Right lobe of liver (tissue), 6 donors: ENCODE data around the gene DENND2A. TPM values are rescaled to one million over a fixed set of nuclear protein-coding genes. Genes with fewer than 3 reads are reported as not detected.

Source experiments
- ATAC-seq, 4 donors: fragments of 200-7000 bp; cut with Tn5 transposase; one replicate each; pipeline ENCODE4 v1.9.1; 2020; ENCODE audit warnings: mild to moderate bottlenecking in 4 of 4, moderate library complexity in 4 of 4
- DNase-seq, 3 donors: peaks; one replicate each; pipeline ENCODE4 v3.0.0-alpha.2; 2020
- H3K27ac ChIP-seq, 3 donors: fragments of 200-600 bp; one replicate each; pipeline ENCODE4 v1.8.0; 2022
- H3K27me3 ChIP-seq, 2 donors: fragments of 200-600 bp; one replicate each; pipeline ENCODE4 v1.8.0; 2022
- H3K36me3 ChIP-seq, 4 donors: fragments of 200-600 bp; sonication (generic) in 1 of 4; one replicate each; pipeline versions ENCODE4 v1.5.1 to v1.8.0; 2017 to 2022; ENCODE audit warnings: control low read depth in 1 of 4
- H3K4me1 ChIP-seq, 4 donors: fragments of 200-600 bp; sonication (generic) in 1 of 4; one replicate each; pipeline versions ENCODE4 v1.5.1 to v1.8.0; 2017 to 2022; ENCODE audit warnings: control low read depth in 1 of 4
- H3K4me3 ChIP-seq, 3 donors: fragments of 200-600 bp; one replicate each; pipeline ENCODE4 v1.8.0; 2022
- H3K9me3 ChIP-seq, 4 donors: fragments of 200-600 bp; sonication (generic) in 1 of 4; one replicate each; pipeline versions ENCODE4 v1.5.1 to v1.8.0; 2017 to 2022; ENCODE audit warnings: control low read depth in 1 of 4
- POLR2A ChIP-seq: fragments of 450-650 bp; IDR thresholded peaks from one replicate; pipeline ENCODE4 v1.6.1; 2017; ENCODE audit warnings: antibody characterized with exemption, mild to moderate bottlenecking
- WGBS: methylation state at CpG from one replicate; pipeline ENCODE4 v1.1.6; 2018; ENCODE audit warnings: low coverage, low lambda C conversion rate; ENCODE audit not compliant: insufficient coverage; ENCODE audit errors: missing lambda C conversion rate; 5-methylcytosine and 5-hydroxymethylcytosine counted together
- intact Hi-C, 2 donors: fragments of 100-400 bp; cut with DNase I; formaldehyde crosslinking; loops; one replicate each; pipeline versions ENCODE4 v1.11.2 to v1.14.1; 2022
- total RNA-seq, 6 experiments: library from RNA; depleted of rRNA in 2 of 6; stranded (reverse); fragments of >200 nt in 2 of 6; fragmentation: NEBNext Ultra II Directional in 3 of 6; extraction: Animal tissue kit (Norgen Biotek cat#: 25700) in 3 of 6; gene quantifications; one replicate each; pipeline versions ENCODE4 v1.1.0 to v1.2.4, GENCODE V29; 2016 to 2023
- TF ChIP-seq, protein P1 (sequence below), 4 donors: fragments of 200-600 bp in 3 of 4; fragments of 450-650 bp in 1 of 4; IDR thresholded peaks; one replicate each; pipeline versions ENCODE4 v1.5.1 to v1.8.0; 2016 to 2022; ENCODE audit warnings: antibody characterized with exemption in 4 of 4, mild to moderate bottlenecking in 2 of 4
- donor health status: DM: no; HTN: yes; CAD: no.
- donor health status: DM: no; HTN: no; CAD: no.
- donor health status: DM: no; HTN: no; CAD: no.
- donor health status: DM: no; HTN: yes; CAD: no.
- donor health status: DM: no; HTN: yes; CAD: no.

DENND2A gene
- total RNA-seq, 6 experiments from 2014 or later: 1.4 to 3.6 (median 2.4) TPM

DNA sequence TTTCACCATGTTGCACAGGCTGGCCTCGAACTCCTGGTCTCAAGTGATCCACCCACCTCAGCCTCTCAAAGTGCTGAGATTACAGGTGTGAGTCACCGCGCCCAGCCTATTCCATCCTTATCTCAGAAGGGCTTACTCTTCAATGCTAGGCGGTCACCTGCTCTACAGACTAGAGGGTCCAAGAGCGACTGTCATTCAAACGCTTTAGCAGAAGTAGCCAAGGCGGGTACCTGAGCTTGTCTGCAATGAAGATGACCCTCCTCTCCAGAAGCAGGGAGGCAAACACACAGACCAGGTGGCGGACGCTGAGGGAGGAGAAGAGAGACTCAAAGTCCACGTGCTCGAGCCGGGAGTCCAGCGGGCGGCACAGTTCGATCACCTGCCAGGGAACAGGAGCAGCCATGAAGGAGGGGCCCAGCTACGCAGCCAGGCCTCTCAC, 96.2 kb downstream of the DENND2A start:
- 50% methylated on average over 11 of the region's 16 CpGs for WGBS
- Histone ChIP-seq H3K36me3 (no peaks in the 10 kb centered on the region), H3K27me3 (no peaks in the 10 kb centered on the region), H3K27ac (no peak overlapping the region), H3K4me3 (no peak overlapping the region), H3K9me3 (no peaks in the 10 kb centered on the region), H3K4me1 (peaks cover 0 to 40% (median 3%) of the 10 kb centered on the region in 4 donors)
- DNase-seq (peak; percentile 58 to 86 (median 86)), ATAC-seq (peak; percentile 20 to 68 (median 40))
- TF ChIP-seq, protein P1, sequence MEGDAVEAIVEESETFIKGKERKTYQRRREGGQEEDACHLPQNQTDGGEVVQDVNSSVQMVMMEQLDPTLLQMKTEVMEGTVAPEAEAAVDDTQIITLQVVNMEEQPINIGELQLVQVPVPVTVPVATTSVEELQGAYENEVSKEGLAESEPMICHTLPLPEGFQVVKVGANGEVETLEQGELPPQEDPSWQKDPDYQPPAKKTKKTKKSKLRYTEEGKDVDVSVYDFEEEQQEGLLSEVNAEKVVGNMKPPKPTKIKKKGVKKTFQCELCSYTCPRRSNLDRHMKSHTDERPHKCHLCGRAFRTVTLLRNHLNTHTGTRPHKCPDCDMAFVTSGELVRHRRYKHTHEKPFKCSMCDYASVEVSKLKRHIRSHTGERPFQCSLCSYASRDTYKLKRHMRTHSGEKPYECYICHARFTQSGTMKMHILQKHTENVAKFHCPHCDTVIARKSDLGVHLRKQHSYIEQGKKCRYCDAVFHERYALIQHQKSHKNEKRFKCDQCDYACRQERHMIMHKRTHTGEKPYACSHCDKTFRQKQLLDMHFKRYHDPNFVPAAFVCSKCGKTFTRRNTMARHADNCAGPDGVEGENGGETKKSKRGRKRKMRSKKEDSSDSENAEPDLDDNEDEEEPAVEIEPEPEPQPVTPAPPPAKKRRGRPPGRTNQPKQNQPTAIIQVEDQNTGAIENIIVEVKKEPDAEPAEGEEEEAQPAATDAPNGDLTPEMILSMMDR (IDR thresholded peaks at IDR 0.05): no peak
- intact Hi-C loops: no loop called here

DNA sequence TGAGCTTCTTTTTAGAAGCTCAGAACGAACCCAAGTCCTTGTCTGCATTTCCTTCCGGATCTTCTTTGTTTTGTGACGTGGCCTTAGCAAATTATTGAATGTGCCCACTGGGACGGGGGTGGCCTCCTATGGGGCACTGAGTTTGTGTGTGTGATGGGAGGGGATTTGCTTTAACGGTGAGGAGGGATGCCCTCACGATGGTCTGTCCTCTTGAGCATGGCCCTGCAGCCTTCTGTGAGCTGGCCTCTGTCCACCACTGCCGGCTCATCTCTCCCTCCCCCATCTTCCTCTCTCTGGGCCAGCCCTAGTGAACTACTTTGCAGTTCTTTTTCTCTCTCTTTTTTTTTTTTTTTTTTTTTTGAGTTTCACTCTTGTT, 98.4 kb downstream of the DENND2A start:
- TF ChIP-seq, protein P1 (IDR thresholded peaks at IDR 0.05): no peak
- TF ChIP-seq POLR2A: no peak
- Histone ChIP-seq H3K9me3 (no peaks in the 10 kb centered on the region), H3K36me3 (no peaks in the 10 kb centered on the region), H3K27ac (peak overlapping the region; percentile 1 to 76 (median 21)), H3K4me3 (no peak overlapping the region), H3K4me1 (peaks cover 0 to 40% (median 3%) of the 10 kb centered on the region in 4 donors), H3K27me3 (no peaks in the 10 kb centered on the region)
- 30% methylated on average over 7 of the region's 7 CpGs for WGBS
- ATAC-seq (peak; percentile 62 to 78 (median 70)), DNase-seq (peak; percentile 56 to 80 (median 77))
- intact Hi-C loops: no loop called here

DNA sequence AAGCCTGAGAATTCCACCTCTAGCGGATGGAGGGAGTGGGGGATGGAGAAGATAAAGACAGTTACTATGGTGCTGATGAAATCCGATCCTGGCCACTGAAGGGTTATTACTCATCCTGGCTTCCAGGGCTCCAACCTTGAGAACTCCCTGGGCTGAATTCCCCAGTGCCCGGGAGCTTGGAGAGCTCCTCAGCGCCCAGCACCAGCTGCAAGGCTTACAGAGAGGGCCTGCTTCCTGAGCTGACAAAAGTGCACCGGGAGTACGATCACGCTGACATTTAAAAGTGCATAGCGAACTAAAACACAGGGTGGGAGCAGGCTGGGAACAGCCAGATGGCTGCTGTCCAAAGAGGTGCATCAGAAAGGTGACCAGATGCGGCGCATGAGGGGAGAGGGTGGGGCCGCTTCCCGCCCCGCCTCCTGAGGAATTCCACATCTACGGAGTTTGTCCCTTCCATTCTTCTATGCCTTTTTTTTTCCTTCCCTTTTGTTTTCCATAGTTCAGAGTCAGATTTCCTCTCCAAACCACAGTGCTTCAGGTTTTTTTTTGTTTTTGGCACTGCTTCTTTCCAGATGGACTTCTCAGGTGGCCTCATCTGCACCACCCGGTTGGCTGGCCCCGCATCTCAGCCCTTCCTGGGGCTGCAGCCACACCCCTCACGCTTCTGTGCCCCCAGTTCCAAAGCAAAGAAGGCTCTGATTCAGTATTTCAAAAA, 98.9 kb downstream of the DENND2A start:
- peak overlapping the region; percentile 1 to 76 (median 21) for H3K27ac ChIP-seq
- intact Hi-C loops: no loop called here
- no peak for TF ChIP-seq POLR2A
- TF ChIP-seq, protein P1 (IDR thresholded peaks at IDR 0.05): no peak

DNA sequence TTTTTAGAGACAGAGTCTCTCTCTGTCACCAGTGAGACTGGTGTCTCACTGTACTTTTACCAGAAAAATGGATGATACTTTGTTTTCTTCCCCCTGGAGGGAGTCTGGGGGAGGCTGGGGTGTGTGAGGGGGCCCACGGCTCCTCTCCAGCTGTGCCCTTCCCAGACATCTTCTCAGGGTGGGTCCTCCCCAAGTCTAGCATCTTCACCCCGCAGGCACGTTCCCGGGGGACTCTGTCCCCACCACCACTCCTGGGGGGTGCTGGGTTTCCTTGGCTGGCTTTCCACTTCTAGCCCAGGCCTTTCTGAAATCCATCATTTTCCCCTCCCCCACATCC, 99.5 kb downstream of the DENND2A start:
- Histone ChIP-seq H3K27me3 (no peaks in the 10 kb centered on the region), H3K36me3 (no peaks in the 10 kb centered on the region), H3K27ac (peak overlapping the region; percentile 21 to 76 (median 25)), H3K4me3 (no peak overlapping the region), H3K9me3 (no peaks in the 10 kb centered on the region), H3K4me1 (peaks cover 0 to 40% (median 3%) of the 10 kb centered on the region in 4 donors)
- DNase-seq (no peak), ATAC-seq (no peak)
- 50% methylated on average over 2 of the region's 4 CpGs for WGBS
- no peak for TF ChIP-seq POLR2A
- TF ChIP-seq, protein P1 (IDR thresholded peaks at IDR 0.05): no peak
- intact Hi-C loops: no loop called here

More for the DNA sequence above, 98.9 kb downstream of the DENND2A start:
- Histone ChIP-seq H3K4me1 (peaks cover 0 to 40% (median 3%) of the 10 kb centered on the region in 4 donors), H3K27me3 (no peaks in the 10 kb centered on the region), H3K4me3 (no peak overlapping the region), H3K9me3 (no peaks in the 10 kb centered on the region), H3K36me3 (no peaks in the 10 kb centered on the region)
- ATAC-seq (peak; percentile 2 to 61 (median 39)), DNase-seq (peak in 2 of 3 donors; percentile 48 to 78)
- 24% methylated on average over 15 of the region's 17 CpGs for WGBS
